Peyer's patch (tissue), 4 donors: Measurements from ENCODE around the gene LRTM2. TPM values are rescaled to one million over a fixed set of nuclear protein-coding genes. Genes with fewer than 3 reads are reported as not detected.

Source experiments
- DNase-seq, 3 donors: peaks; one replicate each; pipeline ENCODE4 v3.0.0-alpha.2; 2017 to 2019
- H3K27ac ChIP-seq, 4 donors: fragments of 200-600 bp; sonication (generic); one replicate each; pipeline ENCODE4 v1.5.1; 2016 to 2019
- H3K27me3 ChIP-seq, 2 donors: fragments of 200-600 bp; sonication (generic); one replicate each; pipeline ENCODE4 v1.5.1; 2019
- H3K36me3 ChIP-seq, 3 donors: fragments of 200-600 bp; sonication (generic); one replicate each; pipeline ENCODE4 v1.5.1; 2016 to 2019
- H3K4me1 ChIP-seq, 4 donors: fragments of 200-600 bp; sonication (generic); one replicate each; pipeline ENCODE4 v1.5.1; 2016 to 2019
- H3K4me3 ChIP-seq, 4 donors: fragments of 200-600 bp; sonication (generic); 1 replicate in 3 of 4; 2 replicates in 1 of 4; pipeline ENCODE4 v1.5.1; 2016 to 2019; ENCODE audit warnings: mild to moderate bottlenecking in 1 of 4
- H3K9me3 ChIP-seq, 4 donors: fragments of 200-600 bp; sonication (generic); one replicate each; pipeline ENCODE4 v1.5.1; 2016 to 2019; ENCODE audit warnings: mild to moderate bottlenecking in 1 of 4
- POLR2A ChIP-seq, 2 donors: fragments of 450-650 bp; IDR thresholded peaks; one replicate each; pipeline ENCODE4 v1.5.1; 2017; ENCODE audit warnings: antibody characterized with exemption in 2 of 2, mild to moderate bottlenecking in 2 of 2, moderate library complexity in 2 of 2
- total RNA-seq, 4 donors: library from RNA; depleted of rRNA; stranded (reverse); fragments of >200 nt; gene quantifications; one replicate each; pipeline ENCODE4 v1.1.0, GENCODE V29; 2016
- TF ChIP-seq, protein P1 (sequence below), 6 experiments: fragments of 450-650 bp in 4 of 6; fragments of 200-600 bp in 2 of 6; sonication (generic) in 1 of 6; IDR thresholded peaks; one replicate each; pipeline ENCODE4 v1.5.1; 2017 to 2019; ENCODE audit warnings: antibody characterized with exemption in 6 of 6, mild to moderate bottlenecking in 3 of 6, moderate library complexity in 1 of 6

LRTM2 gene
- total RNA-seq, 4 donors from 2014 or later = not detected

DNA sequence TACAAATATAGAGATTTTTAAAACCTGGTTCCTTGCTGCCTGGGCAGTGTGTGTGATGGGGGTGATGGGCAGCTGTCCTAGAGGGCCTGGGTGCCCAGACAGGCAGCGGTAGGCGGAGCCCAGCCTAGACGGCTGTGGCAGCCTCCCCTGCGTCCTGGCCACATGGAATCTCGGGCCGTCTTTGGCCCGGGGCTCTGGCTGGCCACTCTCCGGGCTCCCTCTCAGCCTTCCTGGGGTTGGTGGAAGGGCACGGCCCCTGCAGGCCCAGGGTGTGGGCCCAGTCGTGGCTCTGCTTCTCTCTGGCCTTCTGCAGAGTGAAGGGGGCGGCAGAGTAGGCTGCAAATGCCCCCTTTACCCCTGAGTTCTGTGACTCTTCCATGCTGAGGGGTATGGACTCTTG, 2.3 kb downstream of the LRTM2 start:
- H3K4me3 ChIP-seq = no peak overlapping the region
- no peak for DNase-seq
- no peak overlapping the region for H3K27ac ChIP-seq
- peaks cover 0 to 8% of the 10 kb centered on the region in 2 donors for H3K27me3 ChIP-seq
- TF ChIP-seq POLR2A (IDR thresholded peaks at IDR 0.05) = no peak
- TF ChIP-seq, protein P1, sequence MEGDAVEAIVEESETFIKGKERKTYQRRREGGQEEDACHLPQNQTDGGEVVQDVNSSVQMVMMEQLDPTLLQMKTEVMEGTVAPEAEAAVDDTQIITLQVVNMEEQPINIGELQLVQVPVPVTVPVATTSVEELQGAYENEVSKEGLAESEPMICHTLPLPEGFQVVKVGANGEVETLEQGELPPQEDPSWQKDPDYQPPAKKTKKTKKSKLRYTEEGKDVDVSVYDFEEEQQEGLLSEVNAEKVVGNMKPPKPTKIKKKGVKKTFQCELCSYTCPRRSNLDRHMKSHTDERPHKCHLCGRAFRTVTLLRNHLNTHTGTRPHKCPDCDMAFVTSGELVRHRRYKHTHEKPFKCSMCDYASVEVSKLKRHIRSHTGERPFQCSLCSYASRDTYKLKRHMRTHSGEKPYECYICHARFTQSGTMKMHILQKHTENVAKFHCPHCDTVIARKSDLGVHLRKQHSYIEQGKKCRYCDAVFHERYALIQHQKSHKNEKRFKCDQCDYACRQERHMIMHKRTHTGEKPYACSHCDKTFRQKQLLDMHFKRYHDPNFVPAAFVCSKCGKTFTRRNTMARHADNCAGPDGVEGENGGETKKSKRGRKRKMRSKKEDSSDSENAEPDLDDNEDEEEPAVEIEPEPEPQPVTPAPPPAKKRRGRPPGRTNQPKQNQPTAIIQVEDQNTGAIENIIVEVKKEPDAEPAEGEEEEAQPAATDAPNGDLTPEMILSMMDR (IDR thresholded peaks at IDR 0.05) = no peak
- H3K9me3 ChIP-seq = no peaks in the 10 kb centered on the region
- no peaks in the 10 kb centered on the region for H3K4me1 ChIP-seq
- H3K36me3 ChIP-seq = no peaks in the 10 kb centered on the region

DNA sequence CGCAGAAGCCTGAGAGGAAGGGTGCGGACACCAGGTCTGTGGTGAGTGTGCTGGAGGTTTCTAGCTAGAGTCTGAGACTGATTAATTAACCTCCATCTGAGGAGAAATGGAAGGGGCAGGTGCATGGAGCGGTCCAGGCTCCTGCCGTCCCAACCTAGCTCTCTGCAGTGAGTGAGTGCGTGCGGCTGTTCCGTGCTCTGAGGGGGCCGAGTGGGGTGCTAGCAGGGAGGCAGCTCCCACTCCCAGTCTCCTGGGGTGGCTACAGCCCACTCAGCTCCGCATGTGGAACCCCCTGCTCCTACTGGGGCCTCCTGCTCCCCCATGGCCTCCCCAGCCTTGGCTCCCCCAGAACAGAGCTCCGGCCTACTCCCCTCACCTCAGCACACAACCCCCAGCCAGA, 2.9 kb downstream of the LRTM2 start:
- TF ChIP-seq POLR2A (IDR thresholded peaks at IDR 0.05) = no peak
- TF ChIP-seq, protein P1 (IDR thresholded peaks at IDR 0.05) = no peak
- Histone ChIP-seq H3K27ac (no peak overlapping the region), H3K9me3 (no peaks in the 10 kb centered on the region), H3K36me3 (no peaks in the 10 kb centered on the region), H3K4me3 (no peak overlapping the region), H3K27me3 (peaks cover 0 to 8% of the 10 kb centered on the region in 2 donors), H3K4me1 (no peaks in the 10 kb centered on the region)
- no peak for DNase-seq

DNA sequence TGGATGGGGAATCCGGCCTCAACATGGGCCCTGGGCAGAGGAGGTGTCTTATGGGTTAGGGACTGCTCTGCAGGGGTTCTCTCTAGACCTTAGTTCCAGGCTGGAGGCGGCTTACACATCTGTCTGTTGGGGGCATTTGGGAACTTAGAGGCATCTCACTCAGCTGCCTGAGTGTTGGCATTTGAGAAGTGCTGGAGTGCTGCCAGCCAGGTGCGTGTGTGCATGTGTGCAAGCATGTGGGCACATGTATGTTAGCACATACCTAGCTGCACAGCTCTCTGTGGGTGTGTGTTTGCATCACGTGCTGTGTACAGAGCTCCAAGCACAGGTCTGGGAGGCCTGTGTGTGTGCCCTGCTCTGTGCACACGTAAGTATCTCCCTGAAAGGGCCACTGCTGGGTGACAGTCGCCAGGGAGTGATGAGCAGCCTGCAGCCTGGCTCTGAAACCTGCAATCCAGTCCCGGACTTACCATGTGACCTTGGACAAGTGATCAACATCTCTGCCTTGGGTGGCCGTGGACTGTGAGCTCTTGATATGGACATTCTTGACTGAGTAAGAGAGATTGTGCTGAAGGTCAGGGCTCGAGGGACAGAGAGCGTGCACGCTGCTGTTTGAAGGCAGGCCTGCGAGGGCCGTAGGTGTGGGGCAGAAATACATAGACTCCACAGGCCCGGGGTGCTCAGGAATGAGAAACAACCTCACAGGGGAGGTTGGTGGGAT, 5.2 kb downstream of the LRTM2 start:
- no peak for DNase-seq
- TF ChIP-seq POLR2A (IDR thresholded peaks at IDR 0.05) = no peak
- TF ChIP-seq, protein P1 (IDR thresholded peaks at IDR 0.05) = no peak
- H3K27me3 ChIP-seq = peaks cover 0 to 8% of the 10 kb centered on the region in 2 donors
- no peak overlapping the region for H3K27ac ChIP-seq
- no peaks in the 10 kb centered on the region for H3K4me1 ChIP-seq
- H3K36me3 ChIP-seq = no peaks in the 10 kb centered on the region
- H3K4me3 ChIP-seq = no peak overlapping the region
- no peaks in the 10 kb centered on the region for H3K9me3 ChIP-seq

DNA sequence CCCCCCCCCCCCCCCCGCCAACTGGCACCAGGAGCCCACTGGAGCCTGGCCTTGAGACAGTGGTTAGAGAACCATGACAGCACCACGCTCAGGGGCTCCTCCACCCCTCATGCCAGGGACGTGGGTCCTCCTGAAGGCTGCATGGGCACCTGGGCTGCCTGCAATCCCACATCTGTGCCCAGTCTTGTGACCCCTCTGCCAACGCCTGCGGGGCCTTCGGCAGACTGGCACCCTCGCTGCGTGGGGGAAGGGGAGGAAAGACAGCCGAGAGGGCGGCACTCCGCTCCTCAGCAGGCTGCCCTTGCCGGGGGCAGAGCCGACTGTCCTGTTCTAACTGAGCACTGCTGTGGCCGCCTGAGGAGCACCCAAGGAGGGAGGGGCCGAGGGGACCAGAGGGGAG, 6.0 kb downstream of the LRTM2 start:
- peaks cover 0 to 5% of the 10 kb centered on the region in 2 donors for H3K27me3 ChIP-seq
- no peaks in the 10 kb centered on the region for H3K9me3 ChIP-seq
- TF ChIP-seq, protein P1 (IDR thresholded peaks at IDR 0.05) = no peak
- TF ChIP-seq POLR2A (IDR thresholded peaks at IDR 0.05) = no peak
- H3K4me1 ChIP-seq = no peaks in the 10 kb centered on the region
- no peak overlapping the region for H3K4me3 ChIP-seq
- H3K36me3 ChIP-seq = no peaks in the 10 kb centered on the region
- no peak for DNase-seq
- no peak overlapping the region for H3K27ac ChIP-seq

DNA sequence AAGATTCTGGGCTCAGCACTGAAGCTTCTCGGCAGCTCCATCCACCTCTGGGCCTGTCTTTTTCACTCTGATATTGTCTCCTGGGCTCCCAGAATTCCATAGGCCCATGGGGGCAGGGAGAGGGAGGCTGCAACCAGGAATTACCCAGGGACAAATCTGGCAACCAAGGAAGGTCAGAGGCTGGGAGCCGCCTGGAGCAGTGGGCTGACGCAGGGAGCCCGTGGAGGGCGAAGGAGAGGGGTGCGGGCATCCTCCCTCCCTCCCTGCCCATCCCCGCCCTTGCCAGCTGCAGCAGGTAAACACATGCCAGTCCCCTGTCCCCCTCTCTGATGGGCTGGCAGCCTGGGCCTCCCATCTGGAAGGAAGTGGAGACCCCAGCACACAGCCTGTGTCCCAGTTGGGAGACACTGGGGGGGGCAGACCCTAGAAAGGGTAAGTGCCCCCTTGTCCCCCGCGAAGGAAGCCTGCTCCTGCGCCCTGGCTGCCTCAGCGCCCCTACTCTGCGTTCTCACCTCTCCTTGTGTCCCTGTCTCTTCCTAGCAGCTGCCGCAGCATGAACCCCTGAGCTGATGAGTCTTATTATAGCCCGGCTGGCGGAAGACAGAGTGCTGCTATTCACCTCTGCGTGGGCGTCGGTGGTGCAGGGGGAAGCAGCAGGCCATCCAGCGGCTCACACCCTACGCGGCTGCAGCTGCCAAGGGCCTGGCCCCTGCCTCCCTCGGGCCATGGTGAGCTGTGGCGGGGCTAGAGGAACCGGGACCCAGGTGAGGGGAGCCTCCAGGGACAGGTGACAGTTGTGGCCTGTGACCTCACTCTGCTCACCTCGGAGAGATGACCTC, 6.7 kb downstream of the LRTM2 start:
- TF ChIP-seq, protein P1 (IDR thresholded peaks at IDR 0.05) = no peak
- no peak for TF ChIP-seq POLR2A (IDR thresholded peaks at IDR 0.05)
- Histone ChIP-seq H3K4me1 (no peaks in the 10 kb centered on the region), H3K4me3 (no peak overlapping the region), H3K27me3 (no peaks in the 10 kb centered on the region), H3K36me3 (no peaks in the 10 kb centered on the region), H3K9me3 (no peaks in the 10 kb centered on the region), H3K27ac (no peak overlapping the region)
- DNase-seq = no peak
